CD4-positive, alpha-beta T cell (primary cell): ENCODE data around the gene IL17REL. TPM values are rescaled to one million over a fixed set of nuclear protein-coding genes. Genes with fewer than 3 reads are reported as not detected.
A peak's percentile ranks its signal among the peaks of the same experiment; 100 is the strongest.

Source experiments
- ATAC-seq: fragments of 200-7000 bp; cut with Tn5 transposase; one replicate; pipeline ENCODE4 v1.10.0; 2022; ENCODE audit warnings: mild to moderate bottlenecking; ENCODE audit not compliant: poor library complexity
- CTCF ChIA-PET: fragments of 350-600 bp; sonication (Branson Sonifier 250); formaldehyde crosslinking; loops from one replicate; lab custom pipeline; 2021; ENCODE audit warnings: antibody characterized with exemption, inconsistent platforms; lab: Charles Lee
- POLR2A ChIA-PET: fragments of 350-600 bp; sonication (Branson Sonifier 250); formaldehyde crosslinking; loops from one replicate; lab custom pipeline; 2021; ENCODE audit warnings: antibody characterized with exemption, inconsistent platforms; lab: Charles Lee
- DNase-seq, 14 experiments: peaks; one replicate each; pipeline ENCODE4 v3.0.0-alpha.2; 2013 to 2020; ENCODE audit warnings: mixed read lengths in 2 of 14
- H3K27ac ChIP-seq, 2 donors: one replicate each; pipeline versions ENCODE4 v1.5.1 to v1.7.0; 2013; ENCODE audit warnings: low read length in 2 of 2, low read depth in 1 of 2, mild to moderate bottlenecking in 1 of 2
- H3K27me3 ChIP-seq, 2 experiments: 1 replicate in 1 of 2; 2 replicates in 1 of 2; pipeline versions ENCODE4 v1.6.1 to v1.7.0; 2013; ENCODE audit warnings: low read length in 2 of 2, control low read depth in 1 of 2, mild to moderate bottlenecking in 1 of 2, moderate library complexity in 1 of 2; ENCODE audit not compliant: insufficient read depth in 2 of 2, control insufficient read depth in 1 of 2
- H3K36me3 ChIP-seq: one replicate; pipeline ENCODE4 v1.6.1; 2013; ENCODE audit warnings: low read length, control low read depth; ENCODE audit not compliant: insufficient read depth
- H3K4me1 ChIP-seq: one replicate; pipeline ENCODE4 v1.6.1; 2013; ENCODE audit warnings: low read length, control low read depth; ENCODE audit not compliant: insufficient read depth
- H3K4me3 ChIP-seq: one replicate; pipeline ENCODE4 v1.5.1; 2013; ENCODE audit warnings: mild to moderate bottlenecking, low read length, moderate library complexity
- H3K9me3 ChIP-seq, 2 experiments: 1 replicate in 1 of 2; 2 replicates in 1 of 2; pipeline versions ENCODE4 v1.6.1 to v1.7.0; 2013; ENCODE audit warnings: low read length in 2 of 2, mild to moderate bottlenecking in 2 of 2, control low read depth in 1 of 2, moderate library complexity in 1 of 2; ENCODE audit not compliant: control insufficient read depth in 1 of 2, insufficient read depth in 1 of 2
- H3K27ac Mint-ChIP-seq: one replicate; pipeline ENCODE4 v1.8.0; 2020; ENCODE audit warnings: mixed read lengths
- H3K27me3 Mint-ChIP-seq: one replicate; pipeline ENCODE4 v1.8.0; 2021; ENCODE audit warnings: mixed read lengths
- H3K36me3 Mint-ChIP-seq: one replicate; pipeline ENCODE4 v1.8.0; 2021; ENCODE audit warnings: low read depth, mixed read lengths
- H3K4me1 Mint-ChIP-seq: one replicate; pipeline ENCODE4 v1.8.0; 2021; ENCODE audit warnings: low read depth, mixed read lengths
- H3K4me3 Mint-ChIP-seq: one replicate; pipeline ENCODE4 v1.8.0; 2020; ENCODE audit warnings: mild to moderate bottlenecking, mixed read lengths
- H3K9me3 Mint-ChIP-seq: one replicate; pipeline ENCODE4 v1.8.0; 2020; ENCODE audit warnings: mixed read lengths
- intact Hi-C, 2 experiments: fragments of 100-400 bp; cut with DNase I in 1 of 2; cut with micrococcal nuclease in 1 of 2; formaldehyde crosslinking; loops; one replicate each; pipeline versions ENCODE4 v1.15.1 to v1.9.0; 2023 to 2025; cut with DNase I, micrococcal nuclease
- total RNA-seq, 174 experiments: library from RNA in 2 of 174; stranded (reverse) in 2 of 174; gene quantifications; one replicate each; pipeline ENCODE4 v1.2.3 and lab custom pipeline; 2021 to 2026
- TF ChIP-seq, protein P1 (sequence below): fragments of 200-600 bp; IDR thresholded peaks from one replicate; pipeline ENCODE4 v1.8.0; 2022; ENCODE audit warnings: antibody characterized with exemption, mild to moderate bottlenecking

The IL17REL gene
- total RNA-seq, 2 experiments from 2014 or later: not detected

DNA sequence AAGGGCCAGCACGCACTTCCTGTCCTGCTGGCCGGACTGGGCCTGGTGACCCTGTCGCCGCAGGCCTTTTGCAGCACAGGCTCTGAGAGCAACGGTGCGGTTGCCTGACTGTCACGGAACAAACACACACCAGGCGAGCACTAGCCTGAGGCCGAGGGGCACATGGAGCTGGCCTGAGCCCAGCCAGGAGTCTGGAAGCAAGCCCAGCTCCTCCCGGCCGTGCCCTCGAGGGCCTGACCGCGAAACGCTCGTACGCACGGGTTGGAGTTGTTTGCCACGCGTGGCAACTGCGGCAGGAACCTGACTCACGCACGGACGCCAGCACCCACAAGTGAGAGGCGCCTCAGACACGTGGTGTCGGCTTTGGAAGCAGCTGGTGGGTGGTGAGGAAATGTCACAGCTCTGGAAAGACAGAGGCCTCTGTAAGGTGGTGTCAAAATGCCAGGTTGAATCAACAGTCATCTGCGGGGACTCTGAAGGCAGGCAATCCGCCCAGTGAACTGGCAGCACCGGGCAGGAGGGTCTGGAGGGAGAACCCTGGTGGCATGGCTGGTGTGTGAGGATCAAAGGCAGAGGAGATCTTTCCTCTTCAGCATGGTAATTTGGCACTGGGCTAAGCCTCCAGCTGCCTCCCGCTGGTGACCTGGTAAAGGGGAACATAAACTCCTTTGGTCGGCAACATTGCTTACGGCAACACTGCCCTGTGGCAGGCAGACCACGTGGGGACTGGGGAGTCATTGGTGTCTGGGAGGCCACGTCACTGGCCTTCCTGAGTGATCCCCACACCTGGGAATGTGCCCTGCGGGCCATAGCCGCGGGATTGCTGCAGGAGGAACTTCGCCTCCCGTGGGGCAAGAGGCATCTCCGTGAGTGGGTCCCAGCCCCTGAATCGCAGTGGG lies 15.3 kb upstream of the IL17REL start:
- DNase-seq: peak in 13 of 14 experiments; percentile 30 to 83 (median 41)
- peaks cover 10% of the 10 kb centered on the region for H3K27me3 Mint-ChIP-seq
- POLR2A ChIA-PET: interaction anchor here (1.0 kb wide), 1 partner anchor 66 kb away, joined by 4 read pairs; no protein-coding TSS in a partner anchor

DNA sequence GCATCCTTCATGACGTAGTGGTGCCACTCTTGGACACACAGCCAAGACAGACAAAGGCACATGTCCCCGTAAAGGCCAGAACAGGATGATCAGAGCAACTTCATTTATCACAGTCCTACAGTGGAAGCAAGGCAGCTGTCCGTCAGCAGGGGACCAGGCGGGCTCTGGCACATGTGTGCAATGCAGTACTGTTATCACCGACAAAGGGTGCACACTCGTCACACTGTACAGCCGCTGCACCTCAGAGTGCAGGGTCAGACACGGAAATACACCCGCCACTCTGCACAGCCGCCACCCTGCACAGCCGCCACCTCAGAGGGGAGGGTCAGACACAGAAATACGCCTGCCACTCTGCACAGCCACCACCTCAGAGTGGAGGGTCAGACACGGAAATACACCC lies 13.4 kb upstream of the IL17REL start:
- ChIA-PET CTCF (no interaction called here), POLR2A (no interaction called here)
- no peak for ATAC-seq
- TF ChIP-seq, protein P1, sequence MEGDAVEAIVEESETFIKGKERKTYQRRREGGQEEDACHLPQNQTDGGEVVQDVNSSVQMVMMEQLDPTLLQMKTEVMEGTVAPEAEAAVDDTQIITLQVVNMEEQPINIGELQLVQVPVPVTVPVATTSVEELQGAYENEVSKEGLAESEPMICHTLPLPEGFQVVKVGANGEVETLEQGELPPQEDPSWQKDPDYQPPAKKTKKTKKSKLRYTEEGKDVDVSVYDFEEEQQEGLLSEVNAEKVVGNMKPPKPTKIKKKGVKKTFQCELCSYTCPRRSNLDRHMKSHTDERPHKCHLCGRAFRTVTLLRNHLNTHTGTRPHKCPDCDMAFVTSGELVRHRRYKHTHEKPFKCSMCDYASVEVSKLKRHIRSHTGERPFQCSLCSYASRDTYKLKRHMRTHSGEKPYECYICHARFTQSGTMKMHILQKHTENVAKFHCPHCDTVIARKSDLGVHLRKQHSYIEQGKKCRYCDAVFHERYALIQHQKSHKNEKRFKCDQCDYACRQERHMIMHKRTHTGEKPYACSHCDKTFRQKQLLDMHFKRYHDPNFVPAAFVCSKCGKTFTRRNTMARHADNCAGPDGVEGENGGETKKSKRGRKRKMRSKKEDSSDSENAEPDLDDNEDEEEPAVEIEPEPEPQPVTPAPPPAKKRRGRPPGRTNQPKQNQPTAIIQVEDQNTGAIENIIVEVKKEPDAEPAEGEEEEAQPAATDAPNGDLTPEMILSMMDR: no peak
- Mint-ChIP-seq H3K36me3 (no peaks in the 10 kb centered on the region), H3K27me3 (peaks cover 10% of the 10 kb centered on the region), H3K9me3 (no peaks in the 10 kb centered on the region), H3K4me1 (peaks cover 7% of the 10 kb centered on the region), H3K4me3 (no peak overlapping the region), H3K27ac (no peak overlapping the region)
- peaks cover 23% of the 10 kb centered on the region for H3K4me1 ChIP-seq
- DNase-seq: no peak
- no peaks in the 10 kb centered on the region for H3K36me3 ChIP-seq
- intact Hi-C loops: no loop called here
- H3K27ac ChIP-seq: no peak overlapping the region
- H3K9me3 ChIP-seq: no peaks in the 10 kb centered on the region
- no peak overlapping the region for H3K4me3 ChIP-seq
- peaks cover 0 to 3% of the 10 kb centered on the region in 2 experiments for H3K27me3 ChIP-seq

More for the DNA sequence above, 15.3 kb upstream of the IL17REL start:
- Mint-ChIP-seq H3K9me3 (no peaks in the 10 kb centered on the region), H3K36me3 (no peaks in the 10 kb centered on the region), H3K4me1 (peaks cover 7% of the 10 kb centered on the region), H3K27ac (no peak overlapping the region), H3K4me3 (no peak overlapping the region)
- TF ChIP-seq, protein P1: no peak
- no peak overlapping the region for H3K4me3 ChIP-seq
- H3K36me3 ChIP-seq: no peaks in the 10 kb centered on the region
- no peak overlapping the region for H3K27ac ChIP-seq
- peaks cover 23% of the 10 kb centered on the region for H3K4me1 ChIP-seq
- no peaks in the 10 kb centered on the region for H3K9me3 ChIP-seq
- intact Hi-C loops: no loop called here
- CTCF ChIA-PET: interaction anchor here (1.3 kb wide), 1 partner anchor 21 kb away, joined by 3 read pairs; no protein-coding TSS in a partner anchor
- peak; percentile 30 for ATAC-seq
- peaks cover 3 to 6% of the 10 kb centered on the region in 2 experiments for H3K27me3 ChIP-seq

DNA sequence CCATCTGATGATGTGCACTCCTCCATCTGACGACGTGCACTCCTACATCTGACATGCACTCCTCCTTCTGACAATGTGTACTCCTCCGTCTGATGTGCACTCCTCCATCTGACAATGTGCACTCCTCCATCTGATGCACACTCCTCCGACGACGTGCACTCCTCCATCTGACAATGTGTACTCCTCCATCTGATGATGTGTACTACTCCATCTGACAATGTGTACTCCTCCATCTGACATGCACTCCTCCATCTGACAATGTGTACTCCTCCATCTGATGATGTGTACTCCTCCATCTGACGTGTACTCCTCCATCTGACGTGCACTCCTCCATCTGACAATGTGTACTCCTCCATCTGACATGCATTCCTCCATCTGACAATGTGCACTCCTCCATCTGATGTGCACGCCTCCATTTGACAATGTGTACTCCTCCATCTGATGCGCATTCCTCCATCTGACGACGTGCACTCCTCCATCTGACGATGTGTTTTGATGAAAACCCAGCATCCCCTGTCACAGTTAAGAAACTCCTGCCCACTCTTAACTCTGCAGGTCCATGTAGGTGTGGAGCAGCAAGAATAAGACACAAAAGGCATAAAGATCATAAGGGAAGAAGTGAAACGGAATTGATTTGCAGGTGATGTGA lies 9.7 kb upstream of the IL17REL start:
- Mint-ChIP-seq H3K9me3 (no peaks in the 10 kb centered on the region), H3K4me1 (peaks cover 24% of the 10 kb centered on the region)
- intact Hi-C loops: no loop called here

More for the DNA sequence above, 9.7 kb upstream of the IL17REL start:
- H3K27me3 Mint-ChIP-seq: peaks cover 3% of the 10 kb centered on the region
- Histone ChIP-seq H3K36me3 (no peaks in the 10 kb centered on the region), H3K27ac (no peak overlapping the region), H3K9me3 (no peaks in the 10 kb centered on the region), H3K4me3 (no peak overlapping the region), H3K4me1 (peaks cover 24% of the 10 kb centered on the region), H3K27me3 (no peaks in the 10 kb centered on the region)
- ChIA-PET CTCF (no interaction called here), POLR2A (no interaction called here)
- H3K36me3 Mint-ChIP-seq: no peaks in the 10 kb centered on the region
- H3K4me3 Mint-ChIP-seq: no peak overlapping the region
- DNase-seq: no peak
- TF ChIP-seq, protein P1: no peak
- no peak overlapping the region for H3K27ac Mint-ChIP-seq
- no peak for ATAC-seq
